GM21576 (cell line): ENCODE data around the gene SIRT1.
"Not testable (repeated sequence)": the region's sequence is repeated elsewhere in the genome, so short reads cannot be mapped to it uniquely, and the experiment has no call there.

Experiments used
- ATAC-seq: cut with Tn5 transposase; IDR thresholded peaks from one replicate; pipeline ENCODE4 v1.9.1; 2021; ENCODE audit warnings: mild to moderate bottlenecking, moderate library complexity; ENCODE audit not compliant: unreplicated experiment

Gene SIRT1

GRCh38 chr10:67875340-67876238 is 8.9 kb upstream of the SIRT1 start:
- no peak for ATAC-seq

GRCh38 chr10:67877421-67877820 is 7.0 kb upstream of the SIRT1 start:
- ATAC-seq: not testable (repeated sequence)

DNA sequence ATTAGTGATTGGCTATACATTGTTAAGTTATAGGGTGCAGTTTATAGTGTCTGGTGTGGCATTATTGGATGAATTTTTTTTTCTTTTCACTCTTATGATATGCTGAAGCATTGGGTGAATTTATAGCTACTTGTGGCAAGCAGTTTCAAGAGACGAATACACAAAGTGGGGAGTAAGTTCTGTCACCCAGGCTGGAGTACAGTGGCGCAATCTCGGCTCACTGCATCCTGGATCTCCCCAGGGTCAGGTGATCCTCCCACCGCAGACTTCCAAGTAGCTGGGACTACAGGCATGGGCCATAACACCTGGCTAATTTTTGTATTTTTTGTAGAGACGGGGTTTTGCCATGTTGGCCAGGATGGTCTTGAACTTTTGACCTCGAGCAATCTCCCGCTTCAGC is 6.3 kb upstream of the SIRT1 start:
- ATAC-seq: no peak

GRCh38 chr10:67883710-67884312 is 645 bp upstream of the SIRT1 start:
- ATAC-seq: no peak

DNA sequence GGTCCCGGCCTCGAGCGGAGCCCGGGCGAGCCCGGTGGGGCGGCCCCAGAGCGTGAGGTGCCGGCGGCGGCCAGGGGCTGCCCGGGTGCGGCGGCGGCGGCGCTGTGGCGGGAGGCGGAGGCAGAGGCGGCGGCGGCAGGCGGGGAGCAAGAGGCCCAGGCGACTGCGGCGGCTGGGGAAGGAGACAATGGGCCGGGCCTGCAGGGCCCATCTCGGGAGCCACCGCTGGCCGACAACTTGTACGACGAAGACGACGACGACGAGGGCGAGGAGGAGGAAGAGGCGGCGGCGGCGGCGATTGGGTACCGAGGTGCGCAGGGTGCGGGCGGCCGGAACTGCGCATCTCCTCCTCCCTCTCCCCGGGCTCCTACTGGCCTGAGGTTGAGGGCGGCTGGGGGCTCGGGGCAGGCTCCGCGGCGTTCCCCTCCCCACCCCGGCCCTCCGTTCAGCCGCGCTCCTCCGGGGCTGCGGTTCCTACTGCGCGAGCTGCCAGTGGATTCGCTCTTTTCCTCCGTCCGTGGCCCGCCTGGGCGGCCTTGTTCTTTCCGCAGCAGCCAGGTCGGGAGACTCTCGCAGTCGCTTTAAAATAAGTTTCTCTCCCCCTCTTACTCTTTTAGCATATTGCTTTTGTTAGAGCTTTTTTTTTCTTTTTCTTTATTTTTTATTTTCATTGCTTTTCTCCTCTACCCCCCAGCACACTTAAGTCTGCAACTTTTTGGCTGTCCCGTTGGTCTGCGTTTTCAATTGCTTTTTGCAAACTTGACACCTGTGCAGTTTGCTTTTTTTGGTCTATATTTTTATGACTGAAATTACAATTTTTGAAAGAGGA is 600 bp downstream of the SIRT1 start:
- peak; percentile 65 for ATAC-seq

GRCh38 chr10:67893637-67894036 is 9.2 kb downstream of the SIRT1 start:
- ATAC-seq: no peak

DNA sequence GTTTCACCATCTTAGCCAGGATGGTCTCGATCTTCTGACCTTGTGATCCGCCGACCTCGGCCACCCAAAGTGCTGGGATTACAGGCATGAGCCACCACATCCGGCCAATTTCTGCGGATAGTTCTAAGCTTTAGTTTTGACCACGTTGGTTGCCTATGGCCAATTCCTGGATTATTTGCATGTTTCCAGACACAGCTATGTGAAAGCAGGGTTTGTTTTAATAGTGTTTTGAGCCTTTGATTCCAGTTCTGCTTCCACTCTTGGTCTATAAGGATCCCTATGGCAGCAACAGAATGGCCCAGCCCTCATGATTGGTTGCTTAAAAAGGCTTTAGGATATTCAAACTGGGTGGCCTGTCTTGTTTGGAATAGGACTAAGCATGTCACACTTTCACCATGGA is 19.1 kb downstream of the SIRT1 start:
- no peak for ATAC-seq

- no peak for ATAC-seq
Observed at GRCh38 chr10:67912331-67912946, 28.0 kb downstream of the SIRT1 start.

DNA sequence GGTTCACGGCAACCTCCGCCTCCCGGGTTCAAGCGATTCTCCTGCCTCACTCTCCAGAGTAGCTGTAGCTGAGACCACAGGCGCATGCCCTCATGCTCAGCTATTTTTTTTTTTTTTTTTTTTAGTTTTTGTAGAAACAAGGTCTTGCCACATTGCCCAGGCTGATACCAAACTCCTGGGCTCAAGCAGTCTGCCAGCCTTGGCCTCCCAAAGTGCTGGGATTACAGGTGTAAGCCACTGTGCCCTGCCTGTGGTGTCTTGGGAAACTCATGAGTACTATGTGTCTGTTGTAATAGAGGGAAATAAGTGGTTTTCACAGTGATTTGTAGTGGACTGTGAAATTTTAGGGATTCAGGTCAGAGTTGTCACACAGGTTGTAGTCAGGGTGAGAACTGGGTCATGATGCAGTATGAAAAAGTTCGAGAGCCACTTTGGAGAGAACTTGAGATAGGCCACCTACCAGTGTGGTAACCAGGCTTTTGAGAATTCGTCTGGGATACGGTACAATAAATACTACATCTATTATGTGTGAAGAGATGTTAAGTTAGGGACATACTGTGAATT is 30.4 kb downstream of the SIRT1 start:
- no peak for ATAC-seq

GRCh38 chr10:67917169-67917568 is 32.7 kb downstream of the SIRT1 start:
- ATAC-seq: no peak

DNA sequence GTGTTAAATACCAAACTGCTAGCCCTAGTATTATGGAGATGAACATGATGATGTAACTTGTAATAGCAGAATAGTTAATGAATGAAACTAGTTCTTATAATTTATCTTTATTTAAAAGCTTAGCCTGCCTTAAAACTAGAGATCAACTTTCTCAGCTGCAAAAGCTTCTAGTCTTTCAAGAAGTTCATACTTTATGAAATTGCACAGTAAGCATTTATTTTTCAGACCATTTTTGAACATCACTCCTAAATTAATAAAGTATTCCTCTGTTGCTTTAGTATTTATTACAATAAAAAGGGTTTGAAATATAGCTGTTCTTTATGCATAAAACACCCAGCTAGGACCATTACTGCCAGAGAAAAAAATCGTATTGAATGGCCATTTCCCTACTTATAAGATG is 33.2 kb downstream of the SIRT1 start:
- no peak for ATAC-seq

GRCh38 chr10:67921065-67921464 is 36.6 kb downstream of the SIRT1 start:
- ATAC-seq: no peak

GRCh38 chr10:67923551-67923950 is 39.1 kb downstream of the SIRT1 start:
- no peak for ATAC-seq

DNA sequence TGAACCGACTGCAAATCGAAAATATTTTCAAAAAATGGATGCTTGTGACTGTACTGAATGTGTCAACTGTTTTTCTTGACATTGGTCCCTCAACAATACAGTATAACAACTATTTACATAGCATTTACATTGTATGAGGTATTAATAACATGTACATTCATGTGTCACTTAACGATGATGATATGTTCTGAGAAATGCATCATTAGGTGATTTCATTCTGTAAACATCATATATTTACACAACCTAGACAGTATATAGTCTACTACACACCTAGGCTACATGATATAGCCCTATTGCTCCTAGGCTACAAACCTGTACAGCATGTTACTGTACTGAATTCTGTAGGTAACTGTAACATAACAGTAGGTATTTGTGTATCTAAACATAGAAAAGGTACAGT is 39.7 kb downstream of the SIRT1 start:
- ATAC-seq: no peak

- ATAC-seq: no peak
Observed at GRCh38 chr10:67925449-67926005, 41.1 kb downstream of the SIRT1 start.

DNA sequence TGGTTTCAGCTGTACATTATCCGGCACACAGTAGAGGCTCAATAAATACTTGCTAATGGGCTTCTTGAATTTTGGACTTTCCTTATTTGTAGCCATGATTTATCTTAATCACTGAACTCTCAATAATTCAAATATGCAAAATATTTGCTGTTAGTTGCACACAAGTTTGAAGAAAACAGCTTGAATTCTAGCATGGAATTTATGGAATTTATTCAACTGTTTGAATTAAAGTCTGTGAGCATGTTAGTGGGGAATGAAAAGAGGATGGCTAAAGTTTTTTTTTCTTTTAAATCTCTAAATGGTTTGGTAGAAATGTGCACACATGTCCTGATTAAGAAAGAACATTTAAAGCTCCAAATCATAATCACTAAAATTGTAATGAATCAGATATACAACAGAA is 42.5 kb downstream of the SIRT1 start:
- ATAC-seq: no peak

DNA sequence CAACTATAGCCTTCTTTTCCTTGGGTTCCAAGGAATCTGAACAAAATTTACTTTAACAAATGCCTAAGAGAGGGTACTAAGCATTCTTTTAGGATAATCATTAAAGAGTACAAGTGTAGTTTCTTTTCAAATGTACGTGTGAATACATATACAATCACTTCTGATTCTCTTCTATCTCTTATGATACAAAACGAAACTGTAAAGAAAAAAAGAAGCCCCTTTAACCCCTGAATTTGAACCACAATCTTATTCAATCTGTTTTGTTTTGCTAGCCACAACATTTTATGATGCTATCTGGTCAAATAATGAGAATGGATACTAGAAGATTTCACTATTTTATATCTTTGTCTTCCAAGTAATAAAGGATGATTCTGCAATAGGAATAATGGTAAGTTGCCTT is 48.7 kb downstream of the SIRT1 start:
- no peak for ATAC-seq

- ATAC-seq: no peak
Observed at GRCh38 chr10:67934336-67934735, 49.9 kb downstream of the SIRT1 start.

DNA sequence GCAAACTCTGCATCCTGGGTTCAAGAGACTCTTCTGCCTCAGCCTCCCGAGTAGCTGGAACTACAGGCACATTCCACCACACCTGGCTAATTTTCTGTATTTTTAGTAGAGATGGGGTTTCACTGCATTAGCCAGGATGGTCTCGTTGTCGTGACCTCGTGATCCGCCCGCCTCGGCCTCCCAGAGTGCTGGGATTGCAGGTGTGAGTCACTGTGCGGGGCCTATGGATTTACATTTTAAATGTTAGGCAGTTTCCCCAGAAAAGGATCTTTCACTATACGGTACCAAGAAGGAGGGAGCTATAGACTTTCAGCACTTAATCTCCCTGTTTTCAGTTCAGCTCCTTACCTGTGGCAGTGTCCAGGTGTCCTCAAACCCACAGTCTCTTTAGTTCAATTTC is 50.8 kb downstream of the SIRT1 start:
- ATAC-seq: no peak

DNA sequence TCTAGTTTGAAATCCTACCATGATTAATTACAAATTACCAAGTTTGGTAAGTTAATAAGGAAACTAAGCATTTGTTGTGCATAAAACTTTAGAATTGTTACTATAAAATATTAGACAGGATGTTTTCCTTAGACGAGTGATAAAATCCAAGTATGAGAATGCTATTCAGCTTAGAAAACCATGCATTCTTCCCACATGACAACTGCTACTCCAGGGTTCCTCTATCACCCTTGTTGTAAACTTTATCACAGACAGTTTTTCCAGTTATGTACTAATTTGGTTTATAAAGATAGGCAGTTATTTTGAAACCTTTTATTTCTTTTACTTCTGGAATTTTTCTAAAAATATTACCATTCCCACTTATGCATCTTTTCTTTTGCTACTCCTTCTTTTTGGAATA is 52.0 kb downstream of the SIRT1 start:
- ATAC-seq: no peak

DNA sequence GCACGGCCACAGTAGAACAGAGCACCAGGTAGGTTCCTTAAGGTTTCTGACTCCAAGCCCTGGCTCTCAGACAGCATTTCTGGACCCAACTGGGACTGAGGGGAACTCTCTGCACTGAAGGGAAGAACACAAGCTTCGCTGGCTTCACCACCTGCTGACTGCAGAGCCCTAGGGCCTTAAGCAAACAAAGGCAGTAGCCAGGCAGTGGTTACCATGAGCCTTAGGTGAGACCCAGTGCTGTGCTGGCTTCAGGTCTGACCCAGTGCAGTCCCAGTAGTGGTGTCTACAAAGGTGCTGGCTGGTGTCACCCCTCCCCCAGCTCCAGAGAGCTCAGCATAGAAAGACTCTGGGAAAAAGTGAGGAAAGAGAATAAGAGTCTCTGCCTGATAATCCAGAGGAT is 59.5 kb downstream of the SIRT1 start:
- ATAC-seq: no peak
